ENCODE results near the gene CATSPER4. TPM values are rescaled to one million over a fixed set of nuclear protein-coding genes. Genes with fewer than 3 reads are reported as not detected.

The CATSPER4 gene
- total RNA-seq, 4 donors from 2014 or later = not detected

GRCh38 chr1:26148887-26149286 is 41.5 kb upstream of the CATSPER4 start:
- H3K36me3 ChIP-seq = no peaks in the 10 kb centered on the region
- TF ChIP-seq CTCF (IDR thresholded peaks at IDR 0.05) (no peak), POLR2A (IDR thresholded peaks at IDR 0.05) (no peak), POLR2AphosphoS5 (IDR thresholded peaks at IDR 0.05) (no peak), EP300 (IDR thresholded peaks at IDR 0.05; ENCODE audit: low read depth) (no peak)
- H3K4me1 ChIP-seq = no peaks in the 10 kb centered on the region
- no peaks in the 10 kb centered on the region for H3K27me3 ChIP-seq
- no peaks in the 10 kb centered on the region for H3K9me3 ChIP-seq
- DNase-seq = no peak
- intact Hi-C loops (cut with DNase I; ENCODE audit: low total_unique reads) (loop anchor here (10.0 kb wide), 1 partner anchor 114 kb away; no protein-coding TSS in a partner anchor), in situ Hi-C loops (cut with MboI; ENCODE audit: low pct_ligation_motif_present in 1 of 4, low pct_unique_long_range_greater_than_20kb in 1 of 4, low sequenced_read_pairs in 3 of 4) (loop anchor here (5.0 to 25.0 kb wide), 4 partner anchors 42 to 112 kb away; partner anchors contain the start of gene SLC30A2 (in 2 of the 4))
- H3K4me3 ChIP-seq = no peak overlapping the region
- no peak overlapping the region for H3K27ac ChIP-seq

- WGBS, 2 donors (ENCODE audit: low coverage in 1 of 2) = 17 to 58% methylated on average over 2 to 5 of the region's 5 CpGs
- DNase-seq = no peak
- no peak overlapping the region for H3K27ac ChIP-seq
- in situ Hi-C loops (cut with MboI; ENCODE audit: low pct_ligation_motif_present in 1 of 4, low pct_unique_long_range_greater_than_20kb in 1 of 4, low sequenced_read_pairs in 3 of 4) (loop anchor here in 2 of 4 donors (25.0 kb wide), 1 partner anchor 117 kb away; the partner anchor contains the start of gene SLC30A2 (in 2 of the 2)), intact Hi-C loops (cut with DNase I; ENCODE audit: low total_unique reads) (no loop called here)
- H3K4me3 ChIP-seq = no peak overlapping the region
- no peaks in the 10 kb centered on the region for H3K36me3 ChIP-seq
- H3K27me3 ChIP-seq = peaks cover 30% of the 10 kb centered on the region
- no peaks in the 10 kb centered on the region for H3K9me3 ChIP-seq
- TF ChIP-seq POLR2A (IDR thresholded peaks at IDR 0.05) (no peak), CTCF (IDR thresholded peaks at IDR 0.05) (no peak), POLR2AphosphoS5 (IDR thresholded peaks at IDR 0.05) (no peak)
- H3K4me1 ChIP-seq = no peaks in the 10 kb centered on the region
Measured at GRCh38 chr1:26153966-26154532, 36.4 kb upstream of the CATSPER4 start.

GRCh38 chr1:26154750-26155149 is 35.7 kb upstream of the CATSPER4 start:
- intact Hi-C loops (cut with DNase I; ENCODE audit: low total_unique reads) = no loop called here
- H3K4me1 ChIP-seq = no peaks in the 10 kb centered on the region
- no peak overlapping the region for H3K27ac ChIP-seq
- no peak overlapping the region for H3K4me3 ChIP-seq
- no peak for DNase-seq
- H3K27me3 ChIP-seq = peaks cover 30% of the 10 kb centered on the region
- 53 to 61% methylated on average over 5 to 9 of the region's 9 CpGs for WGBS, 2 donors (ENCODE audit: low coverage in 1 of 2)
- in situ Hi-C loops (cut with MboI; ENCODE audit: low pct_ligation_motif_present in 1 of 4, low pct_unique_long_range_greater_than_20kb in 1 of 4, low sequenced_read_pairs in 3 of 4) = loop anchor here in 2 of 4 donors (25.0 kb wide), 1 partner anchor 117 kb away; the partner anchor contains the start of gene SLC30A2 (in 2 of the 2)
- TF ChIP-seq POLR2AphosphoS5 (IDR thresholded peaks at IDR 0.05) = no peak
- no peak for TF ChIP-seq EP300 (IDR thresholded peaks at IDR 0.05; ENCODE audit: low read depth)
- no peak for TF ChIP-seq CTCF (IDR thresholded peaks at IDR 0.05)
- no peak for TF ChIP-seq POLR2A (IDR thresholded peaks at IDR 0.05)
- H3K9me3 ChIP-seq = no peaks in the 10 kb centered on the region
- no peaks in the 10 kb centered on the region for H3K36me3 ChIP-seq

GRCh38 chr1:26155370-26156284 is 34.8 kb upstream of the CATSPER4 start:
- H3K4me1 ChIP-seq = no peaks in the 10 kb centered on the region
- no peak overlapping the region for H3K4me3 ChIP-seq
- H3K36me3 ChIP-seq = no peaks in the 10 kb centered on the region
- TF ChIP-seq POLR2A (IDR thresholded peaks at IDR 0.05) (no peak), POLR2AphosphoS5 (IDR thresholded peaks at IDR 0.05) (no peak), EP300 (IDR thresholded peaks at IDR 0.05; ENCODE audit: low read depth) (no peak), CTCF (IDR thresholded peaks at IDR 0.05) (no peak)
- WGBS, 2 donors (ENCODE audit: low coverage in 1 of 2) = 66% methylated on average over 21 of the region's 21 CpGs; no CpG with 5 or more reads in 1 of the 2 donors
- DNase-seq = no peak
- H3K27ac ChIP-seq = peak overlapping the region in 2 of 4 donors; percentile 13 to 25
- H3K9me3 ChIP-seq = no peaks in the 10 kb centered on the region
- intact Hi-C loops (cut with DNase I; ENCODE audit: low total_unique reads) = no loop called here
- H3K27me3 ChIP-seq = peaks cover 33% of the 10 kb centered on the region
- in situ Hi-C loops (cut with MboI; ENCODE audit: low pct_ligation_motif_present in 1 of 4, low pct_unique_long_range_greater_than_20kb in 1 of 4, low sequenced_read_pairs in 3 of 4) = loop anchor here in 2 of 4 donors (25.0 kb wide), 1 partner anchor 118 kb away; the partner anchor contains the start of gene SLC30A2 (in 2 of the 2)

Measured in transverse colon (tissue), 4 donors.